ENCODE measurements around the gene WDR82.

DNA sequence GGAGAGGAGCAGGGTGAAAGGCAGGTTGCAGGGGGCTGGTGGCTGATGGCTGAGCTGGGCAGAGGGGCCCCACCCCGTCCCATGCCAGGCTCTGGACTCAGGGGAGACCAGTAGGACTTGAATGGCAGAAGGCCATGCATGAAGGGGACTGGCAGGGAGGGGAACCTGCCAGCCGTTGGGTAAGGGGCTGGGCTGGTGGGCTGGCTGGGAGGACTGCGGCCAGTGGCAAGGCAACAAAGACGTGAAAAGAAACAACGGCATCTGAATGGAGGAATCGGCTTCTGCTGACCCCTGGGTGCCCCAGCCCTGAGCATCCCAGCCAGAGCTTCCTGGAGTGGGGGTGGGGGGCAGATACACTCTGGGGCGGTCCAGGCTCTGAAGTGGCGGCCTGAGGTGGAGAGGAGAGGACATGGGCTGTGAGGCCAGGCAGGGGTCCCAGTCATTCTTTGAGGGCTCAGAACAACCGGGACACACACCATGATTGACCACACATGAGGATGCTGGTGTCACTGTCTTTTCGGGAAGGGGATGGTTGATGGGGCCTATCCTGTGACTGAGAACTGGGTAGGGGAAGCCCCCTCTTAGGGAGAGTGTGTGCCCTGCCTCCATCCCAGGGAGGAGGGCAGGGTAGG lies 20.9 kb upstream of the WDR82 start:
- TF ChIP-seq, protein P1, sequence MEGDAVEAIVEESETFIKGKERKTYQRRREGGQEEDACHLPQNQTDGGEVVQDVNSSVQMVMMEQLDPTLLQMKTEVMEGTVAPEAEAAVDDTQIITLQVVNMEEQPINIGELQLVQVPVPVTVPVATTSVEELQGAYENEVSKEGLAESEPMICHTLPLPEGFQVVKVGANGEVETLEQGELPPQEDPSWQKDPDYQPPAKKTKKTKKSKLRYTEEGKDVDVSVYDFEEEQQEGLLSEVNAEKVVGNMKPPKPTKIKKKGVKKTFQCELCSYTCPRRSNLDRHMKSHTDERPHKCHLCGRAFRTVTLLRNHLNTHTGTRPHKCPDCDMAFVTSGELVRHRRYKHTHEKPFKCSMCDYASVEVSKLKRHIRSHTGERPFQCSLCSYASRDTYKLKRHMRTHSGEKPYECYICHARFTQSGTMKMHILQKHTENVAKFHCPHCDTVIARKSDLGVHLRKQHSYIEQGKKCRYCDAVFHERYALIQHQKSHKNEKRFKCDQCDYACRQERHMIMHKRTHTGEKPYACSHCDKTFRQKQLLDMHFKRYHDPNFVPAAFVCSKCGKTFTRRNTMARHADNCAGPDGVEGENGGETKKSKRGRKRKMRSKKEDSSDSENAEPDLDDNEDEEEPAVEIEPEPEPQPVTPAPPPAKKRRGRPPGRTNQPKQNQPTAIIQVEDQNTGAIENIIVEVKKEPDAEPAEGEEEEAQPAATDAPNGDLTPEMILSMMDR (IDR thresholded peaks at IDR 0.05; ENCODE audit: low read depth, low read length) = no peak
- TF ChIP-seq POLR2A (IDR thresholded peaks at IDR 0.05; ENCODE audit: extremely low read depth, insufficient read length) (no peak), MYC (IDR thresholded peaks at IDR 0.05; ENCODE audit: low read depth, low read length) (no peak)
